GM19438 (cell line): ENCODE data around the gene KIF7.

Experiments used
- ATAC-seq: cut with Tn5 transposase; IDR thresholded peaks from one replicate; pipeline ENCODE4 v1.9.1; 2021; ENCODE audit warnings: low read depth; ENCODE audit not compliant: unreplicated experiment

Gene KIF7

DNA sequence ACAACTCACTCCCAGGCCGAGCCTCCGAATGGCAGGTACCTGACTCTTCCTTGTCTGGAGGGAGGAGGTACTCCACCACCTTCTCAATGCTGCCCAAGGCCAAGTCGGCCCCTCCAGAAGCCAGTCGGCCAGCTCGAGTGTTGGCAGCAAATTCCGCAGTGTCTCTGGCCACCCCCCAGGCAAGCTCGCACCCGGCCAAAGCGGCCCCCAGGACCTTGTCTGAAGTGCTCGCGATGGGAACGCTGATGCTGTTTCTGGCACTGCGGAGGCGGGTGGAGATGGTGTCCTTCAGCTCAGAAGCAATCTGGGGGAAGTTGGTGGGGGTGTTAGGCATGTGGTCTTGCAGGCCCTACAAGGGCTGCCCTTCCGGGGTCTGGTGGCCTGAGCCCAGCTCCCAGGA, 14.7 kb upstream of the KIF7 start:
- ATAC-seq = no peak

DNA sequence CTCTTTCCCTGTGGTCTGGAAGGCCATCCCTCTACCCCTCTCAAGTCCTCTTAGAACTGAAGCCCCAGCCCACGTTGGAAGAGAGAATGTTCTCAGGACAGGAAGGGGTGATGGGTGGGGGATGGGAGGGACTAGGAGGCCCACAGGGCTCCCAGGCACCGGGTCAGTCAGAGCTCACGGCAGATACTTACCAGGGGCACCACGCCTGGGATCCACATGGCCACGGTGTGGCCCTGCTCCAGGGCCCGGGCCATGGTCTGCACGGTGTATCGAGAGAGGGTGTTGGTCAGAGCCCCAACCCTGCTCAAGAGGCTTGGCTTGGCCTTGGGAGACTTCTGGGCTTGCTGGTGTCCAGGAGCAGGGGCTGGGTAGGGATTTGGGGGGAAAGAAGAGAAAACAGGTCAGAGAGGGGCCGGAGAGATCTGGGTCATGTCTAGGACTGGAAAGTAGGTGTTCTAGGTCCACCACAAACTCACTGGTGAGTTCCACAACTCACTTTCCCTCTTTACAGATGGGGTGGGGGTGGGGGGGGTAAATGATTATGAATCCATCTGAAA, 14.1 kb upstream of the KIF7 start:
- no peak for ATAC-seq

DNA sequence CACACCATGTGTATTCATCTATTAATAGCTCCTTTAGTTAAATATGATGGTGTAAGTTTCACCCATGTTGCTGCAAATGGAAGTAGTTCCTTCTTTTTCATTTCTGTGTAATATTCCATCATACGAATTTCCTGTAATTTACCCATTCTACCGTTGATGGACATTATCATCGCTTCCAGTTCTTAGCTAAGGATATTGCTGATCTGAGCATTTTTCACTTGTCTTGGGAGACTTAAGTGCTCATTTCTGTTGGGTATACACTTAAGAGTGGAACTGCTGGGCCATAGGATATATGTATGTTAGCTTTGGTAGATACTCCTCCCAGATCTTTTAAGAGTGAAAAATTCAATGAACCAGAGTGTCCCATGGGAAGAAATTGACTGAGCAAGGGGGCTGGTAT, 12.9 kb upstream of the KIF7 start:
- no peak for ATAC-seq

DNA sequence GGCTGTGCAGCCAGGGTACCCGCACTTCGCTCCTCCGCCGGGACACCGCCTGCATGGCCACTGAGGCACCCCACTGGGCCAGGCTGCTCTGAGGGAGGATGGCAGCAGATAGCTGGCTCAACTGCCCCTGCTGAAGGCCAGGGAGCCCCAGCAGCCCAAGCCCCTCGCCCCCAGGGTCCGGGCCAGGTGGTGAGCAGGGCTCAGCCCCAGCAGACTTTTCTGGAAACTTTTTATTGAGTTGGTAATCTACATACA, 12.4 kb upstream of the KIF7 start:
- no peak for ATAC-seq

DNA sequence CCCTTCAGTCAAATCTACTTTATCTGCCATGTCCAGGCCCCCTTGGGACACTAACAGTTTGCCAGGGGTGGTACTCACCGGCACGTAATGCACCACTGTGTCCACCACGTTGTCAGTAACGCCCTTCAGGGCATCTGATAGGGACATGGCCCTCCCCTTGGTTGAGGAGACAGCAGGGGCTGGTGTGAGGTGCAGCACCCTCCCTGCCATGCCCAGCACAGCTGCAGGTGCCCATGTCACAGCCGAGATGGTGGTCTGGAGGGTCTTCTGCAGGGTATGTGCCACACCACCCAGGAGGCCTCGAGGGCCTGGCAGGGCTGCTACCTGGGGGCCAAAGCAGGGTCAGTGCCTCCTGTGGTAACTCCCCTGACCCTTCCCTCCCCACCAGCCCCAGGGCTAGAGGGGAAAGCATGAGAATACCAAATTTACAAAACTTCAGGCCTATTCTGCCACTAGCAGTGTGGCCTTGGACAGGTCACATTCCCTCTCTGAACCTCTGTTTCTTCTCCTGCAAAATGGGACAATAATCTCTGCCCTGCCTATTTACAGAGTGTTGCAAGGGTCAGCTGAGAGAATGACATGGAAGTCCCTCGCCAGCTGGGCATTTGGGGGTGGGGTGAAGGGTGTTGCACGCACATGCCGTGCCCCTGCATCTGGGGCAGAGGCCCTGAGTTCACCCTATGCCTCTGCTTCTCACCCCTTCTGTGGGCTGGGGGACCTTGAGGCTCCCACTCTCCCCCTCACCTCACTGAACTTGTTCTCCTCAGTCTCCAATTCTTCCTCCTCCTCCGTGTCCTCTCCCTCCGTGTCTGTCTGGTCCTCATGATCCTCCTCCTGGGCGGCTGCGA, 11.8 kb upstream of the KIF7 start:
- no peak for ATAC-seq

DNA sequence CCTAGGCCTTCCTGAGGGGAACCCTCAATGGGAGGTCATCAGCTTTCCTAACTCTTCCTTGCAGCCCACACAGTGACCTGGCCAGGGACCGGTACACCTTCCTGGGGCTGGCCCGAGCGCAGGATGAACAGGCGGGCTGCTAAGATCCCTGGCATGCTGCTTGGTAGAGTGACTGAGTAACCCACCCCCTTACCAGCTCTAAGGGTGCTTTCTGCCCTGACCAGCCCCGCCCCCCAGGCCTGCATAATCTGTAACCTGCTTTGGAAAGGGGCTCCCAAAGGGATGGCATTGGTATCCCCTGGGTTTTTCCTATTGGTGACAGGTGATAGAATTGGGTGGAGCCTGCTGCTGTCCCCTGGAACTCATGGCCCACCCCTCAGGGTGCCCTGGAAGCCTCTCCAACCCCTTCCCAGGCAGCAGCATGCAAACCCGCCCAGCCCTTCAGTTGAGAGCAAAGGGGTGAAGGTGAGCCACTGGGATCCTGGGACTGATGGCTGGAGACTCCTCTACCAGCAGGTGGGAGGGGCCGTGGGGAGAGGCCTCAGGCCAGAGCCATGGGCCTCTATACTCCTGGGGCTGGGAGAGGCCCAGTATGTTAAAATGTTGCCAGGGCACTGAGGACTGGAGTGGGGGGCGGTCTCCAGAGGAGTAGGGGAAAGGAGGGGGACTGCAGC, 11.1 kb upstream of the KIF7 start:
- no peak for ATAC-seq

DNA sequence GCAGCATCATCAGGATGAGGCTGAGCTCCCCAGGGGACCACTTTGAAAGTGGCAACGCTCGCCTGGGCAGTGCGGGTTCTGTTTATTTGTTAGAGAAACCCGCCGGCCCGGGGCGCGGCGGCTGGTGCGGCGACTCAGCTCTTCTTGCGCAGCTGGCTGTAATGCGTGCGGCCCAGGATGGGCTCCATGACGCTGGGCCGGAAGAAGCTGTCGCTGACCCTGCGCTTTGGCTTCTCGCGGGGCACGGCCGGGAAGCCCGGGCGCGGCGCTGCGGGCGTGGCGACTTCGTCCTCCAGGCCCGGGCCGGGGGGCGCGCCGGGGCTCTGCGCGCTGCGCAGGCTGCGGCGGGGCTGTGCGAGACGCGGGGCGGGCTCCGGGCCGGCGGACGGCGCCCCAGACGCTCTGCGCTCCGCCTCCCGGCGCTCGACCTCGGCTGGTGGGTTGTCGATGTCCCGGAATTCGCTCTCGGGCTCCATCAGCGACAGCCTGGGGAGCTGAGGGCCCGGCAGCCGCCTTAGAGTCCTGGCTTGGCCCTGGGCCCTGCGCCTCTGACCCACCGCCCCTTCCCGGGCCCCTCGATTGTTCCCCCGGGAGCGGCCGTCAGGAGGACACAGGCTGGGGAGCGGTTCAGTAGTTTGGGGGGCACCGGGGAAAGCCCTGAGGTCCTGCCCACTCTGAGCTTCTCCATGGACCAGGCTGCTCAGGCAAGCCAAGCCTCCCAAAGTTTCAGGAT, 10.3 kb upstream of the KIF7 start:
- ATAC-seq = peak; percentile 59

DNA sequence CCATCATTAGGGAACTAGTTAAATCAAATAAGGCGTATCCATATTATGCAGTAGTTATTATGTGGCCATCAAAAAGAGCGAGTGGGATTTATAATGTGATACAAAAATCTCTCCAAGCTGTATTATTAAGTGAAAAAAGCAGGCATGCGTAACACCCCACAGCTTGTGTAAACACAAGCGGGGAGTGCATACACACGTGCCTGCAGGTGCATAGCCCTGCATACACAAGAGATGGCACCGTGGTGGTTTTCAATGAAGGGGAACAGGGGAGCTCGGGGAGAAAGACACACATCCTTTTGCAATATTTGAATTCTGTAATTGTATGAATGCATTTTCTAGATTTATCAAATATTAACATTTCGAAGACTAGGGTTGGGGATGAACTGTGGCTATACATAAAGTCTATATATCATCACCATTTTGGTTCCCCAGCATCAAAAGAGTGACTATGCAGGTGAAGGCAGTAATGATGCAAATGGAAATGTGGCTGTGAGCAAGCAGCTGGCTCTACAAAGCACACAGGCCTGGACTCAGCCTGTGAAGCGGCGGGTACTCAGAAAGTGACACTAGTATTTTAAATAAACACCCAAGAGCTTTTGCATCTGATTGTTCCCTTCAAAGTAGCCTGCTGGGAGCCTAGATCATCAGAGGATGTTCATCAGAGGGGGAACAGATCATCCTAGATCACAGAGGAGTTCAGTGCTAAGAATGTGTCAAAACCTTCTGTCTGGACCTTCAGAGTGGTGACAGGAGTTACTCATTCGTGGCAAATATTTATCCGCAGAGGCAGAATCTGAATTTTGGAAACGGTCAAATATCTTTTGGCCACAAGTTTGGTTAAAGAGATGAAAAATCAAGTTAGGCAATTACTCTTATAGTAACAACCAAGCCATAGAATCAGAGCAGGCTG, 9.4 kb upstream of the KIF7 start:
- ATAC-seq = no peak

DNA sequence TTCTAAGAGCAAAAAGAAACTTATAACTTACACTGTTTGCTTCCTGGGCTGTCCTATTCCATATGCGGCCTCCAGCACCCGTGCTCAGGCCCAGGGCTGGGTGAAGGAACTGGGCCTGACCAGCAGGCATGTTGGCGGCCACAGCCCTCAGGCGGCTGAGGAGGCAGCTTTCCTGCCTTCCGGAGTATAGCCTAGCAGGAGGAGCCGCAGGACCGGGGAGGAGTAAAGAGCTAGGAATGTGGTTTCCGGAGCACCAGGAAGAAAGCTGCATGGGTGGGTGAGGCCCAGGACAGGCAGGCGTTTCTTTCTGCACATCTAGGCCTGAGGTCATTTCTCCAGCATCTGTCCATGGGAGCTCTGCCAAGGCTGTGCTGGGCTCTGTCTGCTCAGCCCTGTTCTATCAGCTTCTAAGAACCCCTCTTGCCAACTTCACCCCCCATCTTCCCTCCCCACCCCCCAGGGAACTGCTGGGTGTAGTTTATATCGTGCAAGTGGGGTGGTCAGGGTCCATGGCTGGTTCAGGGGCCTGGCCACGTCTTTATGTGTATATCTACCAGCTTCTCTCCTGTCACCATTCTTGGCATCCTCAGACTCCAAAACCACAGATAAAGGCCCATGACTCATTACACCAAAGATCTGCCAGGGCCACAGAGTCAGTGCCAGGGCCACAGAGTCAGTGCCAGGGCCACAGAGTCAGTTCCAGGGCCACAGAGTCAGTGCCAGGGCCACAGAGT, 7.8 kb upstream of the KIF7 start:
- ATAC-seq = no peak

DNA sequence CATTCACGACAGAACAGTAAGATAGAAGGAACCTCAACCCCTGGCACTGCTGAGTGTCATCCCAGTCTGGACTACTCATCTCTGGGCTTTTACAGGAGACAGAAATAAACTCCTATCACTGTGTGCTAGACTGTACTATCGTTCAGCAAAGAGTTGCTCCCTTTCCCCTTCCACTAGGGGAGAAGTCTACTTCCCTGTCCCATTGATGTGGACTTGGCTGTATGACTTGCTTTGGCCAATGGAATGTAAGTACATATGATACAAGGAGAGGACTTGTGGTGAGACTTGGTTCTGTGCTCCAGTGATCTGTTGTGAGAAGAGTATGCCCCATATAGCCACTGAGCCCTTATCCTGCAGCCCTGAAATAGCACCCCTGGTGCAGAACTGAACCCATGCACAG, 5.3 kb upstream of the KIF7 start:
- no peak for ATAC-seq

DNA sequence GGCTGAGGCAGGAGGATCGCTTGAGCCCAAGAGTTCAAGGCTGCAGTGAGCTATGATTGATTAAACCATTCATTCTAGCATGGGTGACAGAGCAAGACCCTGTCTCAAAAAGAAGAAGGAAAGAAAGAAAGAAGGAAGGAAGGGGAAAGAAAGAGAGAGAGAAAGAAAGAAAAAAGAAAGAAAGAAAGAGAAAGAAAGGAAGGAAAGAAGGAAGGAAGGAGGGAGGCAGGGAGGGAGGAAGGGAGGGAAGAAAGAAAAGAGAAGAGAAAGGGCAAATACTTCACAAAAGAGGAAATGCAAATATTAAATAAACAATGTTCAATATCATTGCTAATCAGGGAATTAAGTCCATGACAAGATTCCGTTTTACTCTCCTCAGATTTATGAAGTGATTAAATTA, 4.0 kb upstream of the KIF7 start:
- no peak for ATAC-seq

DNA sequence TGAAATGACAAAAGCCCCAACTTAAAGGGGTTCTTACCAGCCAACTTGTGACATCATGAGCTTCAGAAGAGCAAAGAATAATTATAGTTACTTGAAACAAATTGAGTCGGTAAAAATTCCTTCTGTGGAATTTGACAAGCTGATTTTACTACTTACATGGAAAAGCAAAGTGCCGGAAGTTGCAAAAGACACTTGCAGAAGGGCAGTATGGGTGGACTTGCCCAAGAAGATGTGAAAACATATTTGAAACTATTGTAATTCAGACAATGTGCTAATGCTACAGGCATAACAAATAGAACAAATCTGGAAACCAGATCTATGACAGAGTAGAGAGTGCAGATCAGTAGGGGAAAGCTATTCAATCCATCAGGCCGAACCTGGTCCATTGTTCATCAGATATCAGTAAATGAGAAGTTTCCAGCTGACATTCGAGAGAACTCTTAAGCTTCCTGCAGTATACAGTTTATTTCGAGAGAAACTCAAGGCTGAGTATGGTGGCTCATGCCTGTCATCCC, 2.5 kb upstream of the KIF7 start:
- no peak for ATAC-seq

DNA sequence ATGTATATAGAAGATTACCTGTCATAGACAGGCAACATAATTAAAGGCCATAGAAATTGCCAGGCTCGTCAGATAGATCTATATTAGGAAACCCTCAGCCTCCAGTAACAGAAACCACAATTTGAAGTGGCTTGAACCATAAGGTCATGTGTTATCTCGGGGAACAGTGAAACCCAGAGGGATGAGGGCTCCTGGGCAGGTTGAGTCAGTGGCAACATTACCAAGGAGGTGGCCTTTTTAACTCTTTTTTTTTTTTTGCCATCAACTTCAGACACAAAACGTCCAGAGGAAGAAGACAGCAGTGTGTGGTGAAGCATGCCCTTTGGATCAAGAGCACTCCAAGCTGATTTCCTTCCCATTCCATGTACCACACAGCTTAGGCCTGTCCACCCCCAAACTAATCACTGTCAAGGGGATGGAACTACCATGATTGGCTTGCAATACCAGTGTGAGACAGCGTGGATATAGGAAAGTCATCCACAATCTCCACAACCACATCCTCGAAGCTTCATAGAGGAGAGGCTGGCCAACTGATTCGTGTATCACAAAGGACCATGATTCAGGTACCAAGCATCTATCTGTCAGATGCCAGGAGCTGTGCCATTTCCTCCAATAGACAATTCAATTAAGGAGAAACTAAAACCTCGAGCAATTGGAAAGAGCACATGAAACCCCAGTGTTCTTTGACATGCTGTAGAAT, 999 bp upstream of the KIF7 start:
- no peak for ATAC-seq

DNA sequence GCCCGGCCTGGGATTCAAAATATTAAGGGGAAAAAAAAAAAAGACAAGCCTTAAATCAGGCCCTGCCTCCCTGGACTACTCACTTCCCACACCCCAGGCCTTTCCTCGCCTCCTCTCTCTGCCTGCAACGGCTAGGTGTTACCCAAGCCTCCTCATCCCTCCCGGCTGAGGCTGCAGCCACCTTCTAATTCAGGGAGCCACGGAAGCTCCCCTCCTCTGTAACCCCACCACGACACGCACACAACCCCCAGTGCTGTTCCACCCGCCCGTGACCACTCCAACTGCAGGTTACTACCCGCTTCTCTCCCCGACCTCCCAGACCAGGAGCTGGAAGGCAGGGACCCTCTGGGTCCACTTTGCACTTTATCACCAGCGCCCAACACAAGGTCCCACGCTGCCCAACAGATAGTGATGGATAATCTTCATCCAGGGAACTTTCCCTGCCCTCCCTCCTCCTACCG, 936 bp downstream of the KIF7 start:
- ATAC-seq = no peak

DNA sequence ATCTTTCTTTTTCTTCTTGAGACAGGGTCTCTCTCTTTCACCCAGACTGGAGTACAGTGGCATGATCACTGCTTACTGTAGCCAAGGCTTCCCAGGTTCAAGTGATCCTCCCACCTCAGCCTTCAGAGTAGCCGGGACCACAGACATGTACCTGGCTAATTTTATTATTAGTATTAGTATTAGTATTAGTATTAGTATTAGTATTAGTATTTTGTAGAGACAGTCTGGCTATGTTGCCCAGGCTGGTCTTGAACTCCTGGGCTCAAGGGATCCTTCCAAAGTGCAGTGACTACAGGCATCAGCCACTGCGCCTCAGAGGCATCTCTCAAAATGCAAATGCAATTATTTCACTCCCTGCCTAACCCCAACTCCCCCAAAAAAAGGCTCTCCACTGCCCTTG, 1.7 kb downstream of the KIF7 start:
- ATAC-seq = no peak

DNA sequence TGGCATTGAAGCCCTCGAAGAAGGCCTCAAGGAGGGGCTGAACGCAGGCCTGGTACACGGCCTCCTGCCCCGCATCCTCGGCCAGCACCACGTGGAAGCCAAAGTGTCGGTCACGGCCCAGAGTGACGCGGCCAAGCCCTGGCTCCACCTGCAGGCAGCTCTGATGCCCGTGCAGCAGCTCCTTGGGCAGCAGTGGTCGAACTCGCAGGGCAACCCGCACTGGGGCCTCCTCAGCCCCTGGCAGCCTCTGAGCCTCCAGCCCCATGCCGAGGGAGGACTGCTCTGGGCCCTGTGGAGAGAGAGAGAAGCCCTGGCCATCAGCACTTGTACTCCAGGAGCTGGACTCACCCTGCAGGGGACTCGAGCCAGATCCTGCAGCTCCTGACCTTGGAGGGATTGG, 2.6 kb downstream of the KIF7 start:
- ATAC-seq = no peak

DNA sequence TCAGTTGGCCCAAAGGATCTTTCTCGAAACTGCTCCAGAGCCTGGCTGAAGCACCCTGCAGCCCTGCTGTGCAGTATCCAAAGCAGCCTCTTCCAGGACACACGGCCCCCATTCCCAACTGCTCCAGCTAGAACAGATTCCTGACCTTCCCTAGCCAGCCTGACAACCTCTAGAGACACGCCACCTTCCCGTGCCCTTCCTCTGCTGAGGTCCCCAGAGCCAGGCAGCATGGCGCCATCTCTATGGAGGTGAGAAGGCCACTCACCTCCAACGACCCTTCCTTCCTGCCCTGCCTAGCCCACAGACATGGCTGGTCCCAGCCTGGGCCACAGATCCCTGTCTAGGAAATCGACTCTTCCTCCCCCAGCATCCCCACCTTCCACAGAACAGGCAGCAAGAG, 3.1 kb downstream of the KIF7 start:
- ATAC-seq = no peak

DNA sequence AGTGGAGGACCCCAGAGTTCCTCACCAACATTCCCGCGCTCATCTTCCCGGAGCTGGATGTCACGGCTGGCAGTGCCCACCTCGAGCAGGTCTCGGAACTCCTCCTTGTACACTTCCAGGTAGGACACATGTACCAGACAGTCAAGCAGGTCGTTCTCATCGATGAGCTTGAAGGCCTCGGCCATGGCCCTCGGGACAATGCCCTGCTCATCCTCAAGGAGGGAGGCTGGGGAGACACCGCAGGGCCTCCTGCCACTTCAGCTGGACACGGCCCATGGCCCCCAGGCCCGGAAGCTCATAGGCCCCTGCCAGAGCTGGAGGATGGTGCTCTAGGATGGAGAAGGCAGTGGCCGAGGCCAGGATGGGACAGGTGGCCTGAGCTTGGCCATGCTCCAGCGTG, 5.6 kb downstream of the KIF7 start:
- ATAC-seq = no peak

DNA sequence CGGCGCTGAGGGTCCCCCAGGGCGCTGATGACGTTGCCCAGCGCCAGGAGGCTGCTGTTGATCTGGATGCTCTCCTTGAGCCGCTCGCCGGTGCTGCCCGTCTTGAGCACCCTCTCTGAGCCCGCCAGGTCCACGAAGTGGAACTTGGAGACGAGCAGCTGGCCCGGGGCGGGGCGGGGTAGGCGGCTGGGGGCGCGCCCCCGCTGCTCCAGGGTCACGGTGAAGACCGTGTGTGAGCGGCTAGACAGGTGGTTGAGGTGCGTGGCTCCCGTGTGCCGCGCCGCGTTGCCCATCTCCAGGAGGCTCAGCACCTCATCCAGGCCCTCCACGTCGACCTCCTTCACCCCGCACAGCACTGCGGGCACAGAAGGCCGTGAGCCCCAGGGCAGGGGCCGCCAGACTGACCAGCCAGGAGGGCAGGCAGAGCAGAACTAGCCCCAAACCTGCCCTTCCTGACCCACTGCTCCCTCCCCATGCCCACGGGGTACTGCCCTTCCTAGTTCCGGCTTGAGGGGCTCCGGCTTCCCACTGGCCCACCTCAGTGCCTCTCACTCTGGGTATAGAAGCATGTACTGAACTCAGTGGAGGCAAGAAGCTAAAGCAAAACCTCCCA, 6.1 kb downstream of the KIF7 start:
- no peak for ATAC-seq
